H1 (cell line): Measurements from ENCODE around the gene SPAG17. TPM values are rescaled to one million over a fixed set of nuclear protein-coding genes. Genes with fewer than 3 reads are reported as not detected.

ENCODE experiments used
- BRCA1 ChIP-seq: IDR thresholded peaks from 2 replicates; pipeline ENCODE4 v1.6.1; 2012; ENCODE audit warnings: low read depth, low read length, improper control_type of control experiment
- CBX8 ChIP-seq: fragments of 300-800, 300-1000 bp; sonication (generic); IDR thresholded peaks from 2 replicates; pipeline ENCODE4 v1.7.1; 2016; ENCODE audit warnings: low read depth, low read length, borderline replicate concordance
- GABPA ChIP-seq: IDR thresholded peaks from 2 replicates; pipeline ENCODE4 v1.6.1; 2011; ENCODE audit warnings: mild to moderate bottlenecking, low read length, moderate library complexity, borderline replicate concordance; ENCODE audit not compliant: insufficient read depth
- GTF2F1 ChIP-seq: IDR thresholded peaks from 2 replicates; pipeline ENCODE4 v1.6.1; 2012; ENCODE audit warnings: low read depth, low read length, improper control_type of control experiment, borderline replicate concordance
- HDAC6 ChIP-seq: IDR thresholded peaks from one replicate; pipeline ENCODE4 v1.7.1; 2012; ENCODE audit warnings: low read depth, mild to moderate bottlenecking, inconsistent platforms, low read length, moderate library complexity
- JUND ChIP-seq: IDR thresholded peaks from 2 replicates; pipeline ENCODE4 v1.6.1; 2011; ENCODE audit warnings: mild to moderate bottlenecking, improper control_type of control experiment, low read length
- POLR2A ChIP-seq, 2 experiments: IDR thresholded peaks; 1 replicate in 1 of 2; 2 replicates in 1 of 2; pipeline ENCODE4 v1.6.1; 2011; ENCODE audit warnings: low read depth in 2 of 2, low read length in 2 of 2, mild to moderate bottlenecking in 2 of 2; ENCODE audit errors: control extremely low read depth in 1 of 2
- SAP30 ChIP-seq: fragments of 300-600 bp; sonication (generic); IDR thresholded peaks from 2 replicates; pipeline ENCODE4 v1.7.1; 2012; ENCODE audit warnings: low read length, moderate library complexity, mild to moderate bottlenecking, inconsistent platforms; ENCODE audit not compliant: insufficient read depth, insufficient replicate concordance
- SIRT6 ChIP-seq: IDR thresholded peaks from one replicate; pipeline ENCODE4 v1.7.1; 2012; ENCODE audit warnings: low read length, inconsistent platforms
- TCF12 ChIP-seq: IDR thresholded peaks from 2 replicates; pipeline ENCODE4 v1.6.1; 2011; ENCODE audit warnings: low read depth, mild to moderate bottlenecking, low read length
- polyA plus RNA-seq, 7 experiments: library from polyadenylated mRNA; depleted of rRNA in 3 of 7; stranded (reverse) in 5 of 7; unstranded in 2 of 7; fragments of >200 nt in 5 of 7; fragments of 200-250 nt in 2 of 7; gene quantifications; 1 replicate in 5 of 7; 2 replicates in 1 of 7; 4 replicates in 1 of 7; pipeline versions ENCODE4 v1.2.1 to v1.2.3, GENCODE V29; 2011 to 2013; ENCODE audit warnings: missing spikeins in 2 of 7, mixed read lengths in 2 of 7
- total RNA-seq: library from RNA; stranded (reverse); fragmentation: NEBNext Ultra II Directional; extraction: Animal tissue kit (Norgen Biotek cat#: 25700); gene quantifications from 2 replicates; pipeline ENCODE4 v1.2.1, GENCODE V29; 2021
- TF ChIP-seq, protein P1 (sequence below): fragments of 300-600 bp; sonication (generic); IDR thresholded peaks from 2 replicates; pipeline ENCODE4 v1.7.1; 2012; ENCODE audit warnings: low read length, moderate library complexity, mild to moderate bottlenecking, inconsistent platforms; ENCODE audit not compliant: insufficient replicate concordance
- TF ChIP-seq, protein P2 (sequence below): IDR thresholded peaks from 2 replicates; pipeline ENCODE4 v1.6.1; 2011; ENCODE audit warnings: low read length, improper control_type of control experiment

The SPAG17 gene
- total and polyA plus RNA-seq, 2 of the 8 experiments (the other 6 are each of a cell fraction or from before 2014, with no cell fraction given): 0.56 to 0.62 TPM

DNA sequence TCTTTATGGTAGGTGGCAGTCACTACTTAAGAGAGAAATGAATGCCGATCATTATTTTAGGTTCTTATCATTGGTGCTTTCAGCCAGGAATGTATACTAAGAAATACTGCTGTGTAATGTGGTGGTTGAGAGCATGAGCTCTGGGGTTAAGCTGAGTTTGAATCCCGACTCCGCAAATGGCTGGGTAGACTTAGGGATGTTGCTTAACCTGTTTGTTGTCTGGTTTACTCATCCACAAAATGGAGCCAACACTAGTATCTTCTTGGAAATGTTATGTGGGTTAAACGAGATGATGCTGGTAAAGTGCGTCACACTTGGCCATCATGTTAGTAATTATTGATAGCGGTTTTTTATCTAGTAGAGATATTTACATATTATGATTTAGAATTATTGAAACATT lies 171.7 kb downstream of the SPAG17 start (continued):
- TF ChIP-seq, protein P1, sequence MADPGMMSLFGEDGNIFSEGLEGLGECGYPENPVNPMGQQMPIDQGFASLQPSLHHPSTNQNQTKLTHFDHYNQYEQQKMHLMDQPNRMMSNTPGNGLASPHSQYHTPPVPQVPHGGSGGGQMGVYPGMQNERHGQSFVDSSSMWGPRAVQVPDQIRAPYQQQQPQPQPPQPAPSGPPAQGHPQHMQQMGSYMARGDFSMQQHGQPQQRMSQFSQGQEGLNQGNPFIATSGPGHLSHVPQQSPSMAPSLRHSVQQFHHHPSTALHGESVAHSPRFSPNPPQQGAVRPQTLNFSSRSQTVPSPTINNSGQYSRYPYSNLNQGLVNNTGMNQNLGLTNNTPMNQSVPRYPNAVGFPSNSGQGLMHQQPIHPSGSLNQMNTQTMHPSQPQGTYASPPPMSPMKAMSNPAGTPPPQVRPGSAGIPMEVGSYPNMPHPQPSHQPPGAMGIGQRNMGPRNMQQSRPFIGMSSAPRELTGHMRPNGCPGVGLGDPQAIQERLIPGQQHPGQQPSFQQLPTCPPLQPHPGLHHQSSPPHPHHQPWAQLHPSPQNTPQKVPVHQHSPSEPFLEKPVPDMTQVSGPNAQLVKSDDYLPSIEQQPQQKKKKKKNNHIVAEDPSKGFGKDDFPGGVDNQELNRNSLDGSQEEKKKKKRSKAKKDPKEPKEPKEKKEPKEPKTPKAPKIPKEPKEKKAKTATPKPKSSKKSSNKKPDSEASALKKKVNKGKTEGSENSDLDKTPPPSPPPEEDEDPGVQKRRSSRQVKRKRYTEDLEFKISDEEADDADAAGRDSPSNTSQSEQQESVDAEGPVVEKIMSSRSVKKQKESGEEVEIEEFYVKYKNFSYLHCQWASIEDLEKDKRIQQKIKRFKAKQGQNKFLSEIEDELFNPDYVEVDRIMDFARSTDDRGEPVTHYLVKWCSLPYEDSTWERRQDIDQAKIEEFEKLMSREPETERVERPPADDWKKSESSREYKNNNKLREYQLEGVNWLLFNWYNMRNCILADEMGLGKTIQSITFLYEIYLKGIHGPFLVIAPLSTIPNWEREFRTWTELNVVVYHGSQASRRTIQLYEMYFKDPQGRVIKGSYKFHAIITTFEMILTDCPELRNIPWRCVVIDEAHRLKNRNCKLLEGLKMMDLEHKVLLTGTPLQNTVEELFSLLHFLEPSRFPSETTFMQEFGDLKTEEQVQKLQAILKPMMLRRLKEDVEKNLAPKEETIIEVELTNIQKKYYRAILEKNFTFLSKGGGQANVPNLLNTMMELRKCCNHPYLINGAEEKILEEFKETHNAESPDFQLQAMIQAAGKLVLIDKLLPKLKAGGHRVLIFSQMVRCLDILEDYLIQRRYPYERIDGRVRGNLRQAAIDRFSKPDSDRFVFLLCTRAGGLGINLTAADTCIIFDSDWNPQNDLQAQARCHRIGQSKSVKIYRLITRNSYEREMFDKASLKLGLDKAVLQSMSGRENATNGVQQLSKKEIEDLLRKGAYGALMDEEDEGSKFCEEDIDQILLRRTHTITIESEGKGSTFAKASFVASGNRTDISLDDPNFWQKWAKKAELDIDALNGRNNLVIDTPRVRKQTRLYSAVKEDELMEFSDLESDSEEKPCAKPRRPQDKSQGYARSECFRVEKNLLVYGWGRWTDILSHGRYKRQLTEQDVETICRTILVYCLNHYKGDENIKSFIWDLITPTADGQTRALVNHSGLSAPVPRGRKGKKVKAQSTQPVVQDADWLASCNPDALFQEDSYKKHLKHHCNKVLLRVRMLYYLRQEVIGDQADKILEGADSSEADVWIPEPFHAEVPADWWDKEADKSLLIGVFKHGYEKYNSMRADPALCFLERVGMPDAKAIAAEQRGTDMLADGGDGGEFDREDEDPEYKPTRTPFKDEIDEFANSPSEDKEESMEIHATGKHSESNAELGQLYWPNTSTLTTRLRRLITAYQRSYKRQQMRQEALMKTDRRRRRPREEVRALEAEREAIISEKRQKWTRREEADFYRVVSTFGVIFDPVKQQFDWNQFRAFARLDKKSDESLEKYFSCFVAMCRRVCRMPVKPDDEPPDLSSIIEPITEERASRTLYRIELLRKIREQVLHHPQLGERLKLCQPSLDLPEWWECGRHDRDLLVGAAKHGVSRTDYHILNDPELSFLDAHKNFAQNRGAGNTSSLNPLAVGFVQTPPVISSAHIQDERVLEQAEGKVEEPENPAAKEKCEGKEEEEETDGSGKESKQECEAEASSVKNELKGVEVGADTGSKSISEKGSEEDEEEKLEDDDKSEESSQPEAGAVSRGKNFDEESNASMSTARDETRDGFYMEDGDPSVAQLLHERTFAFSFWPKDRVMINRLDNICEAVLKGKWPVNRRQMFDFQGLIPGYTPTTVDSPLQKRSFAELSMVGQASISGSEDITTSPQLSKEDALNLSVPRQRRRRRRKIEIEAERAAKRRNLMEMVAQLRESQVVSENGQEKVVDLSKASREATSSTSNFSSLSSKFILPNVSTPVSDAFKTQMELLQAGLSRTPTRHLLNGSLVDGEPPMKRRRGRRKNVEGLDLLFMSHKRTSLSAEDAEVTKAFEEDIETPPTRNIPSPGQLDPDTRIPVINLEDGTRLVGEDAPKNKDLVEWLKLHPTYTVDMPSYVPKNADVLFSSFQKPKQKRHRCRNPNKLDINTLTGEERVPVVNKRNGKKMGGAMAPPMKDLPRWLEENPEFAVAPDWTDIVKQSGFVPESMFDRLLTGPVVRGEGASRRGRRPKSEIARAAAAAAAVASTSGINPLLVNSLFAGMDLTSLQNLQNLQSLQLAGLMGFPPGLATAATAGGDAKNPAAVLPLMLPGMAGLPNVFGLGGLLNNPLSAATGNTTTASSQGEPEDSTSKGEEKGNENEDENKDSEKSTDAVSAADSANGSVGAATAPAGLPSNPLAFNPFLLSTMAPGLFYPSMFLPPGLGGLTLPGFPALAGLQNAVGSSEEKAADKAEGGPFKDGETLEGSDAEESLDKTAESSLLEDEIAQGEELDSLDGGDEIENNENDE: no peak
- TF ChIP-seq, protein P2, sequence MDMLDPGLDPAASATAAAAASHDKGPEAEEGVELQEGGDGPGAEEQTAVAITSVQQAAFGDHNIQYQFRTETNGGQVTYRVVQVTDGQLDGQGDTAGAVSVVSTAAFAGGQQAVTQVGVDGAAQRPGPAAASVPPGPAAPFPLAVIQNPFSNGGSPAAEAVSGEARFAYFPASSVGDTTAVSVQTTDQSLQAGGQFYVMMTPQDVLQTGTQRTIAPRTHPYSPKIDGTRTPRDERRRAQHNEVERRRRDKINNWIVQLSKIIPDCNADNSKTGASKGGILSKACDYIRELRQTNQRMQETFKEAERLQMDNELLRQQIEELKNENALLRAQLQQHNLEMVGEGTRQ: no peak
- no peak for TF ChIP-seq TCF12
- TF ChIP-seq SIRT6: no peak
- no peak for TF ChIP-seq GTF2F1
- no peak for TF ChIP-seq HDAC6
- no peak for TF ChIP-seq POLR2A (IDR thresholded peaks at IDR 0.05; ENCODE audit: control extremely low read depth in 1 of 2, low read depth in 2 of 2, low read length in 2 of 2)
- no peak for TF ChIP-seq SAP30
- no peak for TF ChIP-seq GABPA
- TF ChIP-seq CBX8: no peak
- TF ChIP-seq BRCA1: no peak
- TF ChIP-seq JUND: no peak
